Loucy (cell line): ENCODE data around the gene MESD.

Source experiments
- EZH2phosphoT487 ChIP-seq: fragments of 200-600 bp; IDR thresholded peaks from 2 replicates; pipeline ENCODE4 v1.6.1; 2018; ENCODE audit warnings: antibody characterized with exemption, mild to moderate bottlenecking, moderate library complexity, borderline replicate concordance
- TF ChIP-seq, protein P1 (sequence below): fragments of 200-600 bp; sonication (generic); conservative IDR thresholded peaks from 2 replicates; pipeline ENCODE4 v1.5.1; 2014; ENCODE audit warnings: mild to moderate bottlenecking, antibody characterized with exemption, low read length

DNA sequence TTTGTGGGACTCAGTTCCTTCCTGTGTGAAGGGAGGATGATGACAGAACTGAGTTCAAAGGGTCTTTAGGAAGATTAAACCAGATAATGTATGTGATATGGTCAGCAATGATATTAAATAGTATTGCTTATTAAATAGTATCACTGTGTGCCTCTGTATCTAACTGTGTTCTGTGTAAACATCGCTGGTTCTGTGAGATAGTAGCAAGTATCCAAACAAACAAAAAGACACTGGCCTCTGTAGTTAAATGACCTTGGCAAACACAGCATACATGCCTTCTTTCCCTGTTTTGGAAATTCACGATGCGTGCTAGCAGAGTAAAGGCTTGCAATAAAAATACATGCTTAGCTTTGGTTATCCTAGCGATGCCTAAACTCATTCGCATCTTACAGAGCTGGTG is 76.1 kb downstream of the MESD start:
- TF ChIP-seq, protein P1, sequence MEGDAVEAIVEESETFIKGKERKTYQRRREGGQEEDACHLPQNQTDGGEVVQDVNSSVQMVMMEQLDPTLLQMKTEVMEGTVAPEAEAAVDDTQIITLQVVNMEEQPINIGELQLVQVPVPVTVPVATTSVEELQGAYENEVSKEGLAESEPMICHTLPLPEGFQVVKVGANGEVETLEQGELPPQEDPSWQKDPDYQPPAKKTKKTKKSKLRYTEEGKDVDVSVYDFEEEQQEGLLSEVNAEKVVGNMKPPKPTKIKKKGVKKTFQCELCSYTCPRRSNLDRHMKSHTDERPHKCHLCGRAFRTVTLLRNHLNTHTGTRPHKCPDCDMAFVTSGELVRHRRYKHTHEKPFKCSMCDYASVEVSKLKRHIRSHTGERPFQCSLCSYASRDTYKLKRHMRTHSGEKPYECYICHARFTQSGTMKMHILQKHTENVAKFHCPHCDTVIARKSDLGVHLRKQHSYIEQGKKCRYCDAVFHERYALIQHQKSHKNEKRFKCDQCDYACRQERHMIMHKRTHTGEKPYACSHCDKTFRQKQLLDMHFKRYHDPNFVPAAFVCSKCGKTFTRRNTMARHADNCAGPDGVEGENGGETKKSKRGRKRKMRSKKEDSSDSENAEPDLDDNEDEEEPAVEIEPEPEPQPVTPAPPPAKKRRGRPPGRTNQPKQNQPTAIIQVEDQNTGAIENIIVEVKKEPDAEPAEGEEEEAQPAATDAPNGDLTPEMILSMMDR: no peak
- no peak for TF ChIP-seq EZH2phosphoT487
